ENCODE data around the gene CRTAC1.

CRTAC1 gene

DNA sequence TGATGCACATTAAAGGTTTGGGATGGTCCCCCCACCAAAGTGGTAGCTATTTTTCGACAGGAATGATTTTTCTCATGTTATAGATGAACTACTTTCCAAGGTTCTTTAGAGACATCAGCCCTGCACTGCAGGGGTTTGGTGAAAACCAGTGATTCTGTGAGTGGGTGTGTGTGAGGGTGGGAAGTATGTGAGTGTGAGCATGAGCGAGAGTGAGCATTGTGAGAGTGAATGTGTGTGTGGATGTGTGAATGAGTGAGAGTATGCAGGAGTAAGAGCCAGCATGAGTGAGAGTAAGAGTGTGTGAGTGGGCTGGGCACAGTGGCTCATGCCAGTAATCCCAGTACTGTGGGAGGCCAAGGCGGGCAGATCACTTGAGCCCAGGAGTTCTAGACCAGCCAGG is 105.7 kb downstream of the CRTAC1 start:
- no peak for DNase-seq (ENCODE audit: low read depth in 2 of 2)

DNA sequence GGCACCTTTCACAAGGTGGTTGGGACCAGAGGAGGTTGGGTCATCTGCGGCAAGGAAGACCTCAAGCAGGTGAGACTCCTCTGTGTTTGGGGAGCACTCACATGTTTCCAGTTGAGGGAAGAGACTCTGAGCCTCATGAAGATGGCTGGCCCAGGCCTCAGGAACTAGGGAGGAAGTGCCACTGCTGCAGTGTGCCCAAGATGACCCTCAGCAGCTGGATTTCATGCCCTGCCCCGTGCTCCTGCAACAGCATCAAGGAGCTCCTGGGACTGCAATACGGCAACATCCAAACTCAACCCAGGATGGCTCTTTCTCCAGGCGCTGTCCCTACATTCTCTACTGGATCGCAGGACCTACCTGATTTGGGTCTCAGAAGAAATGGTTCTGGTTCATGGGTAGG is 106.9 kb downstream of the CRTAC1 start:
- DNase-seq (ENCODE audit: low read depth in 2 of 2), result no peak

DNA sequence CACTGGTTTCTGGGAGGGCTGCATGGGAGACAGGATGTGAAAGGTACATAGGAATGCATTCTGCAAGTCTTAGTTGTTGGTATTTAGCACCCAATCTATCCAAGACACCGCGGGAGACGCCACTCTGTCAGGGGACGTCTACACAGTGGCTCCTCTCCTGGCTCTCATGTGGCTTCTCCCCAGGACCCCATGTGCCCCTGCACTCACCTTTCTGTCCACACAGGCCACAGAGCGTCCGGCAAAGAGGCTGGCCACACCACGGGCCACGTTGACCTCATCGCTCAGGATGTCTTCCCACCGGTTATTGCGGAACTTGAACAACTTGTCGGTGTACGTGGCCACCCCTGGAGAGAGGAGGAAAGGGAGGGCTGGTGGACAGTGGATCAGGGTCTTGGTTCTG is 107.4 kb downstream of the CRTAC1 start:
- no peak for DNase-seq (ENCODE audit: low read depth in 2 of 2)

GRCh38 chr10:97922022-97922758 is 108.2 kb downstream of the CRTAC1 start:
- no peak for DNase-seq (ENCODE audit: low read depth in 2 of 2)

DNA sequence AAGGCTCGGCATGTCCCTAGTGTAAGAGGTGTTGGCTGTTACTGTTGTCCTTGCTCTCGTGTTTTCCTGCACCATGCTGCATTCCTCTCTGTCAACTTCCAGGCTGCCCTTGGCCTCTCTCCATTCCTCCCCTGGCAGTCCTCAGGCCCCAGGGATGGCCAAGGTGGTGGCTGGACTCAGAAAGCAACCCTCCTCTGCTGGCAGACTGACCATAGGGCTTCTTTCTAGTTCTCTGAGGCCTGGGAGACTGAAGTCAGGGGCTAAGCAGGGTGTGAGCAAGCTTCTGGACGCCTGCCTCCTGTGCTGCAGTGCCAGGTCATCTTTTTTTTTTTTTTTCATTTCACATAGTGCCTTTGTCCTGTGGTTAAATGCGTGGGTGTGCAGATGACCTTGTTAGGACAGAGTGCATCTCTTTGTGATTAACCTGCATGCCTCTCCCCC is 108.8 kb downstream of the CRTAC1 start:
- no peak for DNase-seq (ENCODE audit: low read depth in 2 of 2)

DNA sequence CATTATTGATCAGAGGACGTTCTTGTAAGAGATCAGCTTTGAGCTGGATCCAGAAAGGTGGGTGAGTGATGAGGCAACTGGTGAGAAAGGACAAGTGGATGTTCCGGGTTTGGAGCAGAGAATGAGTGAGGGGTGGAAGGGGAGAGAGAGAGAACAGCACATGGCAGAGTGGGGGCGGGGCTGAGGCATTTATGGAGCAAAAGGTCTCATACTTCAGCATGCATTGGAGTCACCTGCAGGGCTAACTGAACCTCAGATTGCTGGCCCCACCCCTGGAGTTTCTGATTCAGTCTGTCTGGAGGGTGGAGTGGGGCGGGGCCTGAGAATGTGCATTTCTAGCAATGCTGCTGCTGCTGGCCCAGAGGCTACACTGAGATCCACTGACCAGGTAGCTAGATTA is 109.6 kb downstream of the CRTAC1 start:
- DNase-seq (ENCODE audit: low read depth in 2 of 2), result no peak

GRCh38 chr10:97919012-97919411 is 111.4 kb downstream of the CRTAC1 start:
- DNase-seq (ENCODE audit: low read depth in 2 of 2), result no peak

DNA sequence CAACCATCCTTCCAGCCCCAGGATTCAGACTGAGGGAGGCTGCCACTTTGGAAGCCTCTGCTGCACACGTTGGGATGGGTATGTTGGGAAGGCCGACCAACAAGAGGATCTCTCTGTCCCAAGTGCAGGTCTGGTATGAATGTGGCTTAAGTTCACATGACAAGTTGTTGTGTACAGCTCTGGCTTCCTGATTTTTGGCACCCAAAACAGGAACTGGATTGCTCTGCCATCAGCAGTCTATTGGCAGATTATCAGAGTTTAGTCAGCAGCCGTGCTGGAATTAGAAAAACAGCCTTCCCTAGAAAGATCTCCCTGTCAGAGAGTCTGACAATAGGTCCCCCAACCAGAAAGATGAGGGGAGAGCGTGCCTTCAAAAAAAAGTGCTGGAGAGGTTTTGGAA is 113.8 kb downstream of the CRTAC1 start:
- DNase-seq (ENCODE audit: low read depth in 2 of 2), result no peak

DNA sequence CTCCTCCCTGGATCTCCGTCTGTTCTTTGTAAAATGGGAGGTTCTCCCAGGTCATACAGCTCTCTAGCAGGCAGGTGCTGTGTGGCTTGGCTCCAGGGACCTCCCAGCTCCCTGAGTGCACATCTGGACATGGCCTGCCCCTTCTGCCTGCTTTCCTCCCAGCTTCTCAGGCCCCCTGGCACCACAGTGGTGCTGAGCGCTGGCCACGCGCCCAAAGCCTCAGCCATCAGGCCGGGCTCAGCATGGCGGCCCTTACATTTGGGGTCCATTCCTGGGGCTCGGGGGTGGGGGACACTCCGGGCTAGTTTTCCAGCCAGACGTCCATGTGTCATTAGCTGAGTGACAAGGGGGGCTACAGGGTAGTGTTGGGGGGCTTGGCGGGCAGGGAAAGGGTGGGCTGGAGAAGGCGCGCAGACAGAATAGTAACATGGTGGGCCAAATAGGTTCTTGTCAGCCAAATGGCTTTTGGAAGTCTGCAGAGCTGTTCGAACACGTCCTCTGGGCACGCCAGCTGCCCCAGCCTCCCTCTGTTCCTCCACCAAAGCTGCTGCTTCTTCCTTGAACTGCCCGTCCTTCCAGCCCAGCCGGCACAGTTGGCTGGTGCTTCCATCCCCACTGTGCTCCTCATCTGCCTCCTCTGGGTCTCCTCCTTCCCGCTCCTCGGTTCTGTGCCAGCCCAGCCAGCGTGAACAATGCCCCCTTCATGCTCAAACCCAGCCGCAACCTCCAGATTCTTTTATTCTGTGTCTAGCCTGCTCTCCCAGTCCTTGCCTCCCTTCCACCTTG is 114.9 kb downstream of the CRTAC1 start:
- no peak for DNase-seq (ENCODE audit: low read depth in 2 of 2)

- peak; percentile 65 to 72 for DNase-seq (ENCODE audit: low read depth in 2 of 2)
Observed at GRCh38 chr10:97914837-97915211, 115.6 kb downstream of the CRTAC1 start.

DNA sequence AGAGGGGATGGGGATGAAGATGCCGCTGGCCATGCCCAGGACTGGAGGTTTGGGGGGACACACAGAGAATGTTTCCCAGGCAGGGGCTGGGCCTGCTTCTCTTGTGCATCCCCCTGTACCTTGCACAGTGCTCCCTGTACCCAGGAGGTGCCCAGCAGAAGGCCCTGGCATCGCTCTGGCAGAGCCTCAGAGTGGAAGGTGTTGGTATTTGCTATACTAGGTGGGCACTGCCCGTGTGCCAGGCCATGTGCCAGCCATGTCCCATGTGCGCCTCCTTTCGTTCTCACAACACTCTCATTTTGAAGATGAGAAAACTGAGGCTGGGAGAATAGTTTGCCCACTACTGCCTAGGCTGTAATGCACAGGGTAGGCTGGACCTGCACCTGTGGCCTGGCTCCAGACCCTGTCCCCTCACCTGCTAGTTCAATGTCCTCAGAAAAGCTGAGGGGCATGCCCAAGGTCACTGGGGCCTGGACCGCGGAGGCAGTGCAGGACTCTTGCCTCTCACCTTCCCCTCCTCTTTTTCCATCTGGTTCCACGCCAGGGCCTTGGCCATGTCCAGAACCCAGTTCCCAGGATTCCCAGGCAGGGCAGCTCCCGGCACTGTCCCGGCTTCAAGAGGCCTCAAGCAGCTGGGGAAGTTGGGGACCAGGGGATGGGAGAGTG is 116.1 kb downstream of the CRTAC1 start:
- DNase-seq (ENCODE audit: low read depth in 2 of 2), result no peak

- no peak for DNase-seq (ENCODE audit: low read depth in 2 of 2)
Observed at GRCh38 chr10:97913614-97914013, 116.8 kb downstream of the CRTAC1 start.

DNA sequence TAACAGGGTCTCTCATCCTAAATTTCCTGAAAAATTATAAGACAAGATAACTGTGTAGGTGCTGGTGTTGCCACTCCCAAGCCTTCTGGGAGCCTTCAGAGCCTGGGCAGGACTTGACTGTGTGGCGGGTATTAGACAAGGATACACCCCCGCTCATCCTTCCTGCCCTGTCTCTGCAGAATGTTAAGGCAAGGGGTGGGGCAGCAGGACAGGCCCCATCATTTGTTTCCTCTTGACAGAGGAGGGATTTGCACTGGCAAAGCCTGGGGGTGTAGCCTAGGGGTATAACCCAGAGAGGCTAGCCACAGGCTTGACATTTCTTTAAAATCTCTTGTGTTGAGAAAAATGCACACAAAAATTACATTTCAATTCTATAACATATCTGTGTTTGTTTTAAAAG is 117.2 kb downstream of the CRTAC1 start:
- DNase-seq (ENCODE audit: low read depth in 2 of 2), result no peak

- DNase-seq (ENCODE audit: low read depth in 2 of 2), result no peak
Observed at GRCh38 chr10:97911217-97911616, 119.2 kb downstream of the CRTAC1 start.

DNA sequence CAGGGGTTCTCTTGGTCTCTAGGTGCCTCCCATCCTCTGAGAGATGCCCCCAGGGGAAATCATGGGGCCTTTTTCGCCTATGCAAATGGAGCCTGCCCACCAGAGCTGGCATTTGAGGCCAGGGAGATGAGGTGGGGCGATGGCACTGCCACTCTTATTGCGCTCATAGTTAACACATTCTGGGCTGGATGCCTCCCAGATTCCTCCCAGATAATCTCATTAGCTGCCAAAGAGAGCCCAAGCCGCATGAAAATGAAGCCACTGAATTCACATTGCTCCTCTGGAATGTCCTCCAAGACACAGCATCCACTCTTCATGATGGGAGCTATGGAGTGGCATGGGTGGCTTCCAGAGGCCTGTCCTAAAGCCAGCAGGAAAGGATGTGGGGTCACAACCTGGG is 119.8 kb downstream of the CRTAC1 start:
- no peak for DNase-seq (ENCODE audit: low read depth in 2 of 2)

DNA sequence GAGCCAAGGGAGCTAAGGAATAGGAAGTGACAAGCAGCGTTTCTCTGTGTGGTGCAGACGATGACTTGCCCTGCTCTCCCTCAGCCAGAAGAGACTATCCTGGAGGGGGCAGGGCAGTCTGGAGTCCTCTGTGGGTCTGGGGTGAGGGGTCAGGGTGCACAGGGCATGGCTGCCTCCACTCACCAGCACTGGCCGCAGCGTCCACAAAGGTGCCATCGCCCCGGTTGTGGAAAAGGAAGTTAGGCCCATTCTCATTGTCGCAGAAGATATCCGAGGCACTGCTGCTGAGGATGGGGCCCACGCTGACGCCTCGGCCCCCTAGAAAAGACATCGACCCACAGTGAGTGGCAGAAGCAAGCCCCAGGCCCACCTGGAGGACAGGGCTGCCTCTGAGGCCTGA is 122.6 kb downstream of the CRTAC1 start:
- no peak for DNase-seq (ENCODE audit: low read depth in 2 of 2)

DNA sequence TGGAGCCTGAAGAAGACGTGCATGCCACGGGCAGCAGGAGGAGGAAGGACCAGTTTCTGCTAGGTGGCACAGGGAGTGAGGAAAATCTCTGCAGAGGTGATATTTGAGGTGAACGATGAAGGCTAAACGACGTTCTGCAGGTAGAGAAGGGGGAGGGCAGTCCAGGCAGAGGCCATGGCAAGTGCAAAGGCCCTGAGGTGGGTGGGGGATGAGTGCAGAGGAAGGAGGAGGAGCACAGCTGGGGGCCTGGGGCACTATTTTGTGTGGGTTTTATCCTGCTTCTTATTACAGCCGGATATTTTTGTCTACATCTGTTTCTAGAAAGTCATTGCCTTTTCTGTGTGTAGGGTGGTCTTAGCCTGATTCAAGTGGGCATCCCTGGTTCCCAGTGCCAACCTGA is 123.2 kb downstream of the CRTAC1 start:
- DNase-seq (ENCODE audit: low read depth in 2 of 2), result no peak

GRCh38 chr10:97905276-97905675 is 125.1 kb downstream of the CRTAC1 start:
- DNase-seq (ENCODE audit: low read depth in 2 of 2), result no peak

DNA sequence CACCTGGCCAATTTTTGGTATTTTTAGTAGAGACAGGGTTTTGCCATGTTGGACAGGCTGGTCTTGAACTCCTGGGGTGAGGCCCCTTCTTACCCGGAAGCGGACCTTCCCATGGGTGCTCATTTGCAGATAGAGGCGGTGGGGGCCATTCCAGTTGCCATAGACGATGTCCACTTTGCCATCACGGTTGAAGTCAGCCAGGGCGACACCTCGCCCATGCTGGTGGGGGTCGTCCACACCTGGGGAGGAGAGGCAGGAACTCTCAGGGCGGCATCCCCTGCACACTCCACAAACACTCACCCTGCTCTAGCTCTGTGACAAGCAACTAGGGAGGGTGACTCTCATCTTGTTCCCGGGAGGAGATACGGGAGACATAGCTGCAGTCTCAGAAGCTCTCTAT is 125.8 kb downstream of the CRTAC1 start:
- DNase-seq (ENCODE audit: low read depth in 2 of 2), result no peak

GRCh38 chr10:97904018-97904381 is 126.4 kb downstream of the CRTAC1 start:
- DNase-seq (ENCODE audit: low read depth in 2 of 2), result no peak

DNA sequence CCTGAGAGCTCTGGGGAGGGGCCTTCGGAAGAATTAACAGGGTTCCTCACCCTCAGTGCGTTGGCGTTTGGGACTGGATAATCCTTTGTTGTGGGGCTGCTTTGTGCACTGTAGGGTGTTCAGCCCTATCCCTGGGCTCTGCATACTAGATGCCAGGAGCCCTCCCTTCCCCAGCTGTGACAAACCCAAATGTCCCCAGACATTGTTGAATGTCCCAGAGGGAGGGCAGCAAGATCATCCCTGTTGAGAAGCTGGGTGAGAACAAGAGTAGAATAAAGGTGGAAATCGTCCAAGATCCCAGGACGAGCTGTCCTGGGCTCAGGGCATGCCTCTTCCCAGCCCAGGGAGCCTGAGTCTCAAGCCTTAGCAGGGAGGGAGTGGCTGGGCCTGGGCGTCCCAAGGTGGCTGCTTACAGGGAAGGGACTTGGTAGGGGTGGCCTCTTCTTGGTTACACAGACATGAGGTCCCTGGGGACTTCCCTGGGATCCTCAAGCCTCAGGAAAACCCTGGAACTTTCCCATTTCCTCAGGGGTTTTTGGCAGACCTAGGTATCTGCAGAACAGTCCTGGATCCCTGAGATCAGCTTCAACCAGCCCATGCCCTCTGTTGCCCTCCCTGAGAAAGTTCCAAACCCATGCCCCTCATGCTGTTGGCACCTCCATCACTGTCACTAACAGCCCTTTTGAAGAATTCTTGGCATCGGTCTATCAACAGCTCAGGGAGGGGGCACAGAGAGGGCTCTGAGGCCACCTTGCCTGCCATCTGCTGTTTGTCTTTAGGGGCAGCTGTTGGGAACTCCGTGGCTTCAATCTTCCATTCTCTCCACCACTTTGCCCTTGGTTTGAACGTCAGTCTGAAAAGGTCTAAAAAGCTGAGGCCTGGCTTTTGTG is 127.0 kb downstream of the CRTAC1 start:
- no peak for DNase-seq (ENCODE audit: low read depth in 2 of 2)

DNA sequence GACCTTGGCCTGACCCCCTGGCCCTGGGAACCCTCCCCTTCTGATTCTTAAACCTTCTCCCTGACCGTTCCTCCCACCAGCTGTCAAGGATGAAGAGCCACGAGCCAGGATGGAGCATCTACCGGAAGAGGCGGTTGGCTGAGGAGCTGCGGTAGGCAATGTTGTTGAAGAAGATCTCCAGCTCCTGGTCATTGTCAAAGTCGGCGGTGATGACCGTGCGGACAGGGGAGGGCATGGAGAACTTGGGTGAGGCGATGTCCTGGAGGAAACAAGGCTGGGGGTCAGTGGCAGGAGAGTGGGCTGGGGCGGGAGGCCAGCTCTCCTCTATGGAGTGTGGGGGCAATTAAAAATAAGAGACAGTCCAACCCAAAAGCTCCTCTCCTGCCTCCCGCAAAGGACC is 129.0 kb downstream of the CRTAC1 start:
- DNase-seq (ENCODE audit: low read depth in 2 of 2), result no peak

Measured in stimulated activated CD8-positive, alpha-beta memory T cell treated with anti-CD3 and anti-CD28 coated beads, Interleukin-2, amount 100 ng/mL, for 48 hours (primary cell).